Mesodermal cell (in vitro differentiated cells): ENCODE data around the gene STRN.
A peak's percentile ranks its signal among the peaks of the same experiment; 100 is the strongest.
"Not testable (repeated sequence)": the region's sequence is repeated elsewhere in the genome, so short reads cannot be mapped to it uniquely, and the experiment has no call there.

ENCODE experiments used
- H3K27ac ChIP-seq: 2 replicates; pipeline ENCODE4 v1.7.0; 2013; ENCODE audit warnings: mild to moderate bottlenecking, low read depth, low read length, moderate library complexity; ENCODE audit not compliant: severe bottlenecking
- H3K36me3 ChIP-seq: 2 replicates; pipeline ENCODE4 v1.7.1; 2013; ENCODE audit warnings: mild to moderate bottlenecking, low read length, moderate library complexity; ENCODE audit not compliant: control insufficient read depth, insufficient read depth
- H3K4me1 ChIP-seq: one replicate; pipeline ENCODE4 v1.7.1; 2013; ENCODE audit warnings: mild to moderate bottlenecking, low read length; ENCODE audit not compliant: insufficient read depth, control insufficient read depth, poor library complexity, severe bottlenecking
- H3K4me3 ChIP-seq: 2 replicates; pipeline ENCODE4 v1.7.0; 2013; ENCODE audit warnings: low read length, control low read depth, mild to moderate bottlenecking; ENCODE audit not compliant: insufficient read depth, poor library complexity, severe bottlenecking; ENCODE audit errors: extremely low read depth
- H3K9me3 ChIP-seq: 2 replicates; pipeline ENCODE4 v1.7.1; 2013; ENCODE audit warnings: mild to moderate bottlenecking, low read length, moderate library complexity; ENCODE audit not compliant: control insufficient read depth
- WGBS, 2 experiments: methylation state at CpG; one replicate each; pipeline ENCODE4 v1.1.5; 2013; ENCODE audit warnings: missing lambda C conversion rate in 2 of 2; ENCODE audit not compliant: insufficient coverage in 2 of 2; 5-methylcytosine and 5-hydroxymethylcytosine counted together

Gene STRN

DNA sequence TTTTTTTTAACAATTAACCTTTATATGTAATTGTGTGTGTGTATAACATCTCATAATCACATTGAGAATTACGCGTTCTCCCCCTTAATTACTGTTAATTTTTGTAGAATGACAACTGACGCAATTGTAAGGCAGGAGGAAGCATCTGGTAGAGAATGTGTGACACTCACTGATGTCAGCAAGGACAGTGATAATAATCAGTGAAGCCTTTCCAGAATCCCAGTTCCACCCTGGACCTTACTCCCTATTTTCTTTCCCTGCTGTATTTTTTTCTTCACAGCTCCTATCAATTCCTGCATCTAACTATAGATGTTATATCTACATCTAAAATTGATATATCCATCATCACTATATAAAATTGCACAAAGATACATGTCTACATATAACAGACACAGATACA, 16.1 kb upstream of the STRN start:
- Histone ChIP-seq H3K4me3 (no peak overlapping the region), H3K9me3 (no peaks in the 10 kb centered on the region), H3K36me3 (peaks cover 4% of the 10 kb centered on the region), H3K27ac (no peak overlapping the region), H3K4me1 (no peaks in the 10 kb centered on the region)
- WGBS, 2 experiments = 100% methylated on average over 1 of the region's 3 CpGs; no CpG with 5 or more reads in 1 of the 2 experiments

DNA sequence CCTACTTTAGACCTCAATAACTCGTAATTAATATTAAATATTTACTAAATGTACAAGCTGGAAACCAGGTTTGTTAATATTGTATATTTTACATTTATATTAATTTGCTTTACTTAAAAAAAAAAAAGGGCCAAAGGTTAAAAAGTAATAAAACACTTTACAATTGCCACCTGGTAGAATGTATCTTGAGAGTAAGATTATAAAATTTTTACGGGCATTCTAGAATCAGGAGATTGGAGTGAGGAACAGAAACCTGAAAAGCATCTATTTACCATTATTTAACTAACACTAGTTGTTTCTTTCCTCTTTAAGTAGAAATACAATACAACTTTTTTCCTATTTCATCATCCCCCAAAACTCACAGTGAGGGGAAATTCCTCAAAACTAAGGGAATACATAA, 15.6 kb upstream of the STRN start:
- peaks cover 4% of the 10 kb centered on the region for H3K36me3 ChIP-seq
- H3K4me3 ChIP-seq = no peak overlapping the region
- H3K4me1 ChIP-seq = no peaks in the 10 kb centered on the region
- WGBS, 2 experiments = no CpG with 5 or more reads among the region's 2 CpGs
- H3K27ac ChIP-seq = no peak overlapping the region
- H3K9me3 ChIP-seq = no peaks in the 10 kb centered on the region

DNA sequence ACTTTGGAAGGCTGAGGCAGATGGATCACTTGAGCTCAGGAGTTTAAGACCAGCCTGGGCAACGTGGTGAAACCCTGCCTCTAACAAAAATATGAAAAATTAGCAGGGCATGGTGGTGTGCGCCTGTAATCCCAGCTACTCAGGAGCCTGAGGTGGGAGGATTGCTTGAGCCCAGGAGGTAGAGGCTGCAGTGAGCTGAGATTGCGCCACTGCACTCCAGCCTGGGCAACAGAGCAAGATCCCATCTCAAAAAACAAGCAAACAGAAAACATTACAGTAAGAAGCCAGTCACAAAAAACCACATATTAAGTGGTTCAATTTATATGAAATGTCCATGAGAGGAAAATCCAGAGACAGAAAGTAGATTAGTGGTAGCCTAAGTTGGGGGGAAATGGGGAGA, 12.7 kb upstream of the STRN start:
- H3K4me1 ChIP-seq, H3K4me3 ChIP-seq, H3K27ac ChIP-seq, H3K36me3 ChIP-seq, H3K9me3 ChIP-seq: not testable (repeated sequence)
- WGBS, 2 experiments = 83 to 100% methylated on average over 1 to 2 of the region's 3 CpGs

DNA sequence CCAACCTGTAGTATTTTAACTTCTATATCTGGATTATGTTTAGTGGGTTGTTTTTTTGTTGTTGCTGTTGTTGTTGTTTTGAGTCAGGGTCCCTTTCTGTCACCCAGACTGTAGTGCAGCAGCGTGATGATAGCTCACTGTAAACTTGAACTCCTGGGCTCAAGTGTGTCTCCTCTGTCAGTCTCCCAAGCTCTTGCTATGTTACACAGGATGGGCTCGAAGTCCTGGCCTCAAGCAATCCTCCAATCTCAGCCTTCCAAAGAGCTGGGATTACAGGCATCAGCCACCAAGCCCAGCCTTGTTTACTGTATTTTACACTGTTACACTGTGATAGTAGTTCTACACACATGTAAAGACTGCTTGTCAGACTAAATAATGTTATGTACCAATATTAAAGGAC, 9.7 kb upstream of the STRN start:
- Histone ChIP-seq H3K4me3 (no peak overlapping the region), H3K27ac (no peak overlapping the region), H3K4me1 (no peaks in the 10 kb centered on the region), H3K9me3 (no peaks in the 10 kb centered on the region), H3K36me3 (no peaks in the 10 kb centered on the region)
- WGBS, 2 experiments = 93 to 100% methylated on average over 2 of the region's 2 CpGs

DNA sequence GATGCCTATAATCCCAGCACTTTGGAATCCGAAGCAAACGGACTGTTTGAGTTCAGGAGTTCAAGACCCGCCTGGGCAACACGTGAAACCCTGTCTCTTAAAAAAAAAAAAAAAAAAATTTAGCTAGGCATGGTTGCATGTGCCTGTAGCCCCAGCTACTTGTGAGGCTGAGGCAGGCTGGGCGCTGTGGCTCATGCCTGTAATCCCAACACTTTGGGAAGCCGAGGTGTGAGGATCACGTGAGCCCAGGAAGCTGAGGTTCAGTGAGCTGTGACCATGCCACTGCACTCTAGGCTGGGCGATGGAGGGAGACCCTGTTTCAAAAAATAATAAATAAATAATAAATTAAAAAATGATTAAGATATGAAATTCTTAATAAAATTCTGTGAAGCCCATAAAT, 9.0 kb upstream of the STRN start:
- WGBS, 2 experiments = 81 to 97% methylated on average over 6 of the region's 8 CpGs

DNA sequence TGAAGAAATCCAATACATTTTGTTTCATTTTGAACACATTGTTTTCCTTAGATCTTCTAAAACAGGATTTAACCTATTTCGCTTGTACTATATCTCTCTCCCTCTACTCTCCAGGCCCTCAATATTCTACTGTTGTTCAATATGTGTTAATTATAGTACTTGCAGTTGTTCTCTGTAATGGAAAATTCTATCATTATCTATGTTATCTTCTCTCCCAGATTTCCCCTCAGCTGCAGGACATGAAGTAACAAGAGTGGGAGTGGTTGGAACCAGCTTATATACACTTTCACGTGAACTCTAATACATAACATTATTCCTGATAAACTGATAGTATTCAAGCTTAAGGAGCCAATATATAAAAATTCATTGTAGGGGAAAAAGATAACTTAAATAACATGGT, 7.0 kb upstream of the STRN start:
- WGBS, 2 experiments = no CpG with 5 or more reads among the region's 2 CpGs
- H3K27ac ChIP-seq = peak overlapping the region; percentile 71
- H3K9me3 ChIP-seq = no peaks in the 10 kb centered on the region
- peaks cover 2% of the 10 kb centered on the region for H3K4me1 ChIP-seq
- H3K4me3 ChIP-seq = no peak overlapping the region
- no peaks in the 10 kb centered on the region for H3K36me3 ChIP-seq

More for the DNA sequence above, 9.0 kb upstream of the STRN start:
- Histone ChIP-seq H3K27ac (no peak overlapping the region), H3K4me3 (no peak overlapping the region), H3K36me3 (no peaks in the 10 kb centered on the region), H3K4me1 (no peaks in the 10 kb centered on the region), H3K9me3 (no peaks in the 10 kb centered on the region)

DNA sequence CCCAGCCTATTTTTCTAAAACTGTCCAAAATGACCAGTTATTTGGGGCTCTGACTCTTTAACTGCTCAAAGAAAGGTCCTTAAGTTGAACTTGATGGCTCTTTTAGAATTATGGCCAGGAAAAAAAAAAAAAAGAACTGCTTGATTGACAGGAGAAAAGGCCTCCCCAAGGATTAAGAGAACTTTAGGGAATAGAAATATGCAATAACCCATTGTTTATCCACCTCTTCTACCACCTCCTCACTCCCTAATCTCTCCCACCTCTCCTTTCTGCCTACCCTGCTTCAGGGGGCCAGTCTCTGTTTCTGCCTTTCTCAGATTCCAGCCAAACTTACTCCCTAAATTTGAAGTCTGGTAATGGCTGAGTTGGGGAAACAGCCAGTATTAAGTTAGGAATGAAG, 5.7 kb upstream of the STRN start:
- H3K27ac ChIP-seq = no peak overlapping the region
- H3K4me3 ChIP-seq = no peak overlapping the region
- H3K4me1 ChIP-seq = peaks cover 11% of the 10 kb centered on the region
- H3K9me3 ChIP-seq = no peaks in the 10 kb centered on the region
- H3K36me3 ChIP-seq = no peaks in the 10 kb centered on the region

DNA sequence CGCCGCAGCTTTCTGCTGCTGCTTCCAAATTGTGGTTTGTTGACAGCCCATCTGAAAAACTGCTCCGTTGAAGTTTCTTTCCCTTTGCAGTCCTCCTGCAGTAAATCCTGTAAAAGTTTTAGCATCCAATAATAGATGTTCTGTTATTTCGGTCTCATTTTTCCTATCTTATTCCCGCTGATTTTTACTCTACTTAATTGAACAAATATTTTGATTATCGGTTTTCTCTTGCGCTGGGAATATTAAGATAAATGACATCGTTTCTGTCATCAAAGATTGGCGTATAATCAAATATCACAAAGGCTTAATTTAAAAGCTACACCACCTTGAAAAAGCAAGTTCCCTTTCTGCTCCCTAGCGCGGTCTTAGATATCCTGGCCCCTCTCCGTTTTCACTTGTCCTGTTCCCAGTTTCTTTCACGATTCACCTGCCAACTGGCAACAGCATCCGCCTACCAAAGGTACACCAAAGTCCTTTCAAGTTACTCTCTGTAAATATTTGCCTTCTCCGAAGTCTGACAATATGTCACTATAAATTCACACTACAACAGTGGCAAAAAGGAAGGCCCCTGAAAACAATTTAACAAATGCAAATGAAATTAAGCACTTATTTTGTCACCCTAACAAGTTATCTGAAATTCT, 1.0 kb upstream of the STRN start:
- Histone ChIP-seq H3K4me3 (peak overlapping the region; percentile 82), H3K9me3 (no peaks in the 10 kb centered on the region), H3K36me3 (no peaks in the 10 kb centered on the region), H3K4me1 (peaks cover 11% of the 10 kb centered on the region), H3K27ac (peak overlapping the region; percentile 76)
- 42 to 47% methylated on average over 10 to 11 of the region's 15 CpGs for WGBS, 2 experiments

DNA sequence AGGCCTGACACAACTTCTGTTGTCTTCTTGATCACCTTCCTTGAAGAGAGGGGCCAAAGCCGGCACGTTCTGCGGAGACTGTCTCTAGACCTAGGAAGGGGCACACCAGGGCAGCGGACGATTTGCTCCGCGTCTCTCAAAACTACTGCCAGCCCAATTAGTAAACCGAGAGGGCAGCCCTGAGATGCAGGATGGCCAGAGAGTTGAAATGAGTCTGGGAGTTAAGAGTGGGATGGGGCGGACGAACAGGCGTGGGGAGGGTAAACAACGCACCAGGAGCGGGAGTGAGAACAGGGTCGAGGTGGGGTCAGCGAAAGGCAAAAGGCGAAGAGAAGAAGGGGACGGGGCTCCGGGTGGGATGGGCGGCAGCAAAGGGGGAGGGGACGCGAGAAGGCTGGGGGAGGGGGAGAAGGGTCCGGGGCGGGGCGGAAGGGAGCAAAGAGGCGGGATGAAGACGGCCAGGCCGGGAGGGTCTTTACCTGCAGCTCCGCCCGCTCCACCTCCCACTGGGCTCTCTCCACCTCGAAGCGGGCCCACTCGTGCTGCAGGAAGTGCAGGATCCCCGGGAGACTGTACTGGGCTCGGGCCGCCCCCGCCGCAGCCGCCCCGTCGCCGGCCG, 476 bp downstream of the STRN start:
- peaks cover 11% of the 10 kb centered on the region for H3K4me1 ChIP-seq

DNA sequence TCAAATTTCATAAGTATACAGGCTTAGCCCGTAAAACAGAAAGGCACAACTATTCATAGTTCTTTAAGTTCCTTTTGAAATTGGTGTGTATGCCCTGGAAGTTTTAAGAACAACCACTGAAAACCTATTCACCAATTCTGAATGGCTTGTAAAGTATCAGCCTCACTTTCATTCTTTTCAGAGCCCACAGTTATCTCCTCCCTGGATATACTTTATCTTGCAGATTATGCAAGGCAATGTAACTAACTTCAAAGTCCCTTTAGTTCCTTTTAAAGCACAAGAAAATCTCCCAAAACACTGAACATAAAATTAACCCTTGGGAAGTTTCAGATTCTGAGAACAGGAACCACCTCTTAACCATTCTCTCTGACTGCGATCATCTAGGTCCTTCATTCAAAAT, 1.1 kb downstream of the STRN start:
- WGBS, 2 experiments = no CpG with 5 or more reads among the region's 2 CpGs
- Histone ChIP-seq H3K9me3 (no peaks in the 10 kb centered on the region), H3K36me3 (no peaks in the 10 kb centered on the region), H3K27ac (no peak overlapping the region), H3K4me1 (peaks cover 11% of the 10 kb centered on the region), H3K4me3 (peak overlapping the region; percentile 82)

More for the DNA sequence above, 476 bp downstream of the STRN start:
- WGBS, 2 experiments = 0% methylated on average over 19 to 33 of the region's 42 CpGs
- H3K4me3 ChIP-seq = peak overlapping the region; percentile 82
- H3K36me3 ChIP-seq = no peaks in the 10 kb centered on the region
- H3K9me3 ChIP-seq = no peaks in the 10 kb centered on the region
- peak overlapping the region; percentile 86 for H3K27ac ChIP-seq

DNA sequence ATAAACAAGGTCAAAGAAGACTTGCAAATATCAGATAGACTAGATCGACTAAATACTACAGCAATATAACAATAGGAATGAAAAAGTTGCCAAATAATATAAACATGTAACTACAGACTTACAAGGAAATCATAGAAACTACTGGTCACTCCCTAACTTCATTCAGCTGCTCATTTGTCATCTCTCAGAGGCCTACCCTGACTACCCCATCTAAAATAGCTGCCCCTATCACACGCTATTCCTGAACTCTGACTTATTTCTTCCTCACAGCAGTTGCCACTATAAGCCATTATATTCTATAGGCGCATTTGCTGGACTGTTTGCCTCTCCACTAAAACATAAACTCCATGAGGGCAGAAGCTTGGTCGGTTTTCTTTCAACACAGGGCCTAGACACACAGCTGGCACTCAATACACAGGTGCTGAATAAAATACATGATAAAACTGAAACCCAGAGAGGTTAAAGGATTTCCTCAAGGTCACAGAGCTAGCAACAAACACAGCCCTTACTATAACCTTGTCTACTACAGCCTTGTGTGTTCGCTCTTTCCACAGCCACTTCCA, 1.8 kb downstream of the STRN start:
- Histone ChIP-seq H3K4me3 (peak overlapping the region; percentile 82), H3K9me3 (no peaks in the 10 kb centered on the region), H3K27ac (no peak overlapping the region), H3K4me1 (peaks cover 11% of the 10 kb centered on the region), H3K36me3 (no peaks in the 10 kb centered on the region)
- 70 to 86% methylated on average over 2 to 4 of the region's 5 CpGs for WGBS, 2 experiments
